CD8-positive, alpha-beta memory T cell (primary cell): ENCODE measurements around the gene SLC28A1. TPM values are rescaled to one million over a fixed set of nuclear protein-coding genes. Genes with fewer than 3 reads are reported as not detected.

Experiments
- CTCF ChIA-PET: fragments of 350-600 bp; sonication (Branson Sonifier 250); formaldehyde crosslinking; loops from one replicate; lab custom pipeline; 2021; ENCODE audit warnings: antibody characterized with exemption; lab: Charles Lee
- POLR2A ChIA-PET: fragments of 350-600 bp; sonication (Branson Sonifier 250); formaldehyde crosslinking; loops from one replicate; lab custom pipeline; 2021; ENCODE audit warnings: antibody characterized with exemption; lab: Charles Lee
- DNase-seq, 5 donors: peaks; one replicate each; pipeline versions ENCODE4 v3.0.0 to v3.0.0-alpha.2; 2020 to 2022; ENCODE audit warnings: mixed read lengths in 1 of 5
- H3K27ac ChIP-seq: one replicate; pipeline ENCODE4 v1.7.0; 2013; ENCODE audit warnings: low read depth, mild to moderate bottlenecking, low read length, moderate library complexity
- H3K27me3 ChIP-seq: 2 replicates; pipeline ENCODE4 v1.7.0; 2013; ENCODE audit warnings: low read length, mild to moderate bottlenecking; ENCODE audit not compliant: insufficient read depth, poor library complexity, severe bottlenecking
- H3K36me3 ChIP-seq: 2 replicates; pipeline ENCODE4 v1.7.0; 2013; ENCODE audit warnings: mild to moderate bottlenecking, low read length, moderate library complexity; ENCODE audit not compliant: insufficient read depth
- H3K4me1 ChIP-seq: 2 replicates; pipeline ENCODE4 v1.7.0; 2013; ENCODE audit warnings: mild to moderate bottlenecking, low read length, moderate library complexity; ENCODE audit not compliant: insufficient read depth
- H3K4me3 ChIP-seq: 2 replicates; pipeline ENCODE4 v1.7.0; 2013; ENCODE audit warnings: mild to moderate bottlenecking, low read length
- H3K9me3 ChIP-seq: 2 replicates; pipeline ENCODE4 v1.7.0; 2013; ENCODE audit warnings: mild to moderate bottlenecking, low read length
- H3K27ac Mint-ChIP-seq, 8 donors: one replicate each; pipeline ENCODE4 v1.8.0; 2020 to 2021; ENCODE audit warnings: mixed read lengths in 8 of 8, mild to moderate bottlenecking in 6 of 8, inconsistent platforms in 3 of 8, moderate library complexity in 3 of 8
- H3K27me3 Mint-ChIP-seq, 2 donors: one replicate each; pipeline ENCODE4 v1.8.0; 2020 to 2021; ENCODE audit warnings: mixed read lengths in 2 of 2, mild to moderate bottlenecking in 1 of 2, moderate library complexity in 1 of 2
- H3K36me3 Mint-ChIP-seq, 3 donors: one replicate each; pipeline ENCODE4 v1.8.0; 2020 to 2021; ENCODE audit warnings: mixed read lengths in 3 of 3, inconsistent platforms in 1 of 3, mild to moderate bottlenecking in 1 of 3
- H3K4me1 Mint-ChIP-seq, 3 donors: one replicate each; pipeline ENCODE4 v1.8.0; 2020 to 2021; ENCODE audit warnings: mixed read lengths in 3 of 3, inconsistent platforms in 1 of 3, mild to moderate bottlenecking in 1 of 3
- H3K4me3 Mint-ChIP-seq, 7 donors: one replicate each; pipeline ENCODE4 v1.8.0; 2020 to 2021; ENCODE audit warnings: mixed read lengths in 7 of 7, mild to moderate bottlenecking in 6 of 7, moderate library complexity in 4 of 7, inconsistent platforms in 2 of 7
- H3K9me3 Mint-ChIP-seq, 5 donors: one replicate each; pipeline ENCODE4 v1.8.0; 2020 to 2022; ENCODE audit warnings: mixed read lengths in 5 of 5, mild to moderate bottlenecking in 3 of 5, moderate library complexity in 2 of 5, inconsistent platforms in 1 of 5
- polyA plus RNA-seq: library from polyadenylated mRNA; unstranded; fragments of 300-500 nt; fragmentation: Illumina TruSeq; gene quantifications from one replicate; pipeline ENCODE4 v1.2.3, GENCODE V29; 2021
- total RNA-seq, 2 experiments: library from RNA; stranded (reverse); gene quantifications; one replicate each; pipeline ENCODE4 v1.2.3, GENCODE V29; 2021

The SLC28A1 gene
- total and polyA plus RNA-seq, 3 experiments from 2014 or later = not detected

GRCh38 chr15:84976746-84977345, 92.4 kb downstream of the SLC28A1 start:
- Mint-ChIP-seq H3K4me3 (peak overlapping the region in 1 of 7 donors; percentile 98), H3K27me3 (peaks cover 5 to 9% of the 10 kb centered on the region in 2 donors), H3K36me3 (peaks cover 0 to 4% (median 0%) of the 10 kb centered on the region in 3 donors), H3K27ac (peak overlapping the region in 1 of 8 donors; percentile 33), H3K9me3 (no peaks in the 10 kb centered on the region), H3K4me1 (peaks cover 3 to 7% (median 6%) of the 10 kb centered on the region in 3 donors)
- Histone ChIP-seq H3K27me3 (no peaks in the 10 kb centered on the region), H3K4me1 (peaks cover 8% of the 10 kb centered on the region), H3K9me3 (no peaks in the 10 kb centered on the region), H3K4me3 (no peak overlapping the region), H3K36me3 (no peaks in the 10 kb centered on the region), H3K27ac (no peak overlapping the region)
- ChIA-PET CTCF (no interaction called here), POLR2A (no interaction called here)
- DNase-seq = no peak

- ChIA-PET CTCF (interaction anchor here (0.5 to 1.9 kb wide), 2 partner anchors 14 to 61 kb away, joined by 4 to 7 read pairs; no protein-coding TSS in a partner anchor), POLR2A (no interaction called here)
- Mint-ChIP-seq H3K4me3 (peak overlapping the region; percentile 91 to 98 (median 94)), H3K4me1 (peaks cover 23 to 31% (median 29%) of the 10 kb centered on the region in 3 donors), H3K9me3 (no peaks in the 10 kb centered on the region), H3K27me3 (peaks cover 5% of the 10 kb centered on the region in 2 donors), H3K27ac (peak overlapping the region in 7 of 8 donors; percentile 91 to 99 (median 94)), H3K36me3 (peaks cover 0 to 9% (median 0%) of the 10 kb centered on the region in 3 donors)
- Histone ChIP-seq H3K4me1 (peaks cover 15% of the 10 kb centered on the region), H3K4me3 (peak overlapping the region; percentile 97), H3K36me3 (no peaks in the 10 kb centered on the region), H3K9me3 (no peaks in the 10 kb centered on the region), H3K27ac (peak overlapping the region; percentile 83), H3K27me3 (no peaks in the 10 kb centered on the region)
- DNase-seq = no peak
Measured at GRCh38 chr15:84979651-84980050, 95.2 kb downstream of the SLC28A1 start.

GRCh38 chr15:84980196-84981053, 96.0 kb downstream of the SLC28A1 start:
- Mint-ChIP-seq H3K9me3 (no peaks in the 10 kb centered on the region), H3K27ac (peak overlapping the region; percentile 94 to 99 (median 96)), H3K27me3 (peaks cover under 1 to 5% of the 10 kb centered on the region in 2 donors), H3K4me3 (peak overlapping the region; percentile 91 to 98 (median 94)), H3K36me3 (peaks cover 0 to 9% (median 0%) of the 10 kb centered on the region in 3 donors), H3K4me1 (peaks cover 30 to 37% (median 37%) of the 10 kb centered on the region in 3 donors)
- Histone ChIP-seq H3K27me3 (no peaks in the 10 kb centered on the region), H3K9me3 (no peaks in the 10 kb centered on the region), H3K4me3 (peak overlapping the region; percentile 97), H3K36me3 (no peaks in the 10 kb centered on the region), H3K4me1 (peaks cover 22% of the 10 kb centered on the region), H3K27ac (peak overlapping the region; percentile 83)
- ChIA-PET CTCF (interaction anchor here (0.8 to 1.9 kb wide), 8 partner anchors 9 to 410 kb away, joined by 3 to 7 read pairs (median 3); no protein-coding TSS in a partner anchor), POLR2A (interaction anchor here (0.5 to 1.3 kb wide), 10 partner anchors 17 to 567 kb away, joined by 3 to 5 read pairs (median 3); partner anchors contain the start of genes NMB, SEC11A and WDR73)
- DNase-seq = peak; percentile 86 to 93 (median 92)

GRCh38 chr15:84981054-84981710, 96.7 kb downstream of the SLC28A1 start:
- peaks cover 34 to 41% (median 39%) of the 10 kb centered on the region in 3 donors for H3K4me1 Mint-ChIP-seq
- H3K9me3 ChIP-seq = no peaks in the 10 kb centered on the region
- H3K36me3 Mint-ChIP-seq = peaks cover 0 to 9% (median 0%) of the 10 kb centered on the region in 3 donors
- no peaks in the 10 kb centered on the region for H3K36me3 ChIP-seq
- no peaks in the 10 kb centered on the region for H3K9me3 Mint-ChIP-seq
- CTCF ChIA-PET = interaction anchor here (0.8 to 1.9 kb wide), 7 partner anchors 9 to 410 kb away, joined by 3 to 7 read pairs (median 3); no protein-coding TSS in a partner anchor
- peaks cover 0 to 5% of the 10 kb centered on the region in 2 donors for H3K27me3 Mint-ChIP-seq
- peak overlapping the region; percentile 94 to 99 (median 96) for H3K27ac Mint-ChIP-seq
- H3K27me3 ChIP-seq = no peaks in the 10 kb centered on the region
- POLR2A ChIA-PET = interaction anchor here (0.5 to 1.3 kb wide), 11 partner anchors 16 to 566 kb away, joined by 3 to 5 read pairs (median 3); partner anchors contain the start of genes NMB, SEC11A and WDR73
- peaks cover 26% of the 10 kb centered on the region for H3K4me1 ChIP-seq
- peak overlapping the region; percentile 83 for H3K27ac ChIP-seq
- DNase-seq = peak; percentile 94 to 98 (median 97)
- H3K4me3 ChIP-seq = peak overlapping the region; percentile 97
- H3K4me3 Mint-ChIP-seq = peak overlapping the region; percentile 91 to 98 (median 94)

GRCh38 chr15:84981711-84982300, 97.3 kb downstream of the SLC28A1 start, which contains the start of gene PDE8A:
PDE8A (plus strand) TSS chr15:84981856; CDS start chr15:84982163, 307 bp downstream.
- ChIA-PET POLR2A (interaction anchor here (0.6 to 1.3 kb wide), 4 partner anchors 15 to 423 kb away, joined by 3 to 4 read pairs (median 4); partner anchors contain the start of gene WDR73), CTCF (interaction anchor here (1.0 to 1.7 kb wide), 4 partner anchors 9 to 411 kb away, joined by 3 to 5 read pairs (median 4); no protein-coding TSS in a partner anchor)
- DNase-seq = peak; percentile 51 to 78 (median 67)
- H3K4me3 Mint-ChIP-seq = peak within 1 kb of the TSS; percentile 94 to 99 (median 96)
- Histone ChIP-seq H3K4me1 (peaks cover 26% of the 10 kb centered on the region), H3K9me3 (no peaks in the 10 kb centered on the region), H3K4me3 (peak within 1 kb of the TSS; percentile 97), H3K36me3 (no peaks in the 10 kb centered on the region), H3K27ac (peak within 1 kb of the TSS; percentile 83), H3K27me3 (no peaks in the 10 kb centered on the region)
- H3K4me1 Mint-ChIP-seq = peaks cover 40 to 48% (median 41%) of the 10 kb centered on the region in 3 donors
- H3K27me3 Mint-ChIP-seq = peaks cover 0 to 5% of the 10 kb centered on the region in 2 donors
- H3K9me3 Mint-ChIP-seq = no peaks in the 10 kb centered on the region
- peak within 1 kb of the TSS; percentile 95 to 99 (median 98) for H3K27ac Mint-ChIP-seq
- H3K36me3 Mint-ChIP-seq = peaks cover 0 to 9% (median 0%) of the 10 kb centered on the region in 3 donors

GRCh38 chr15:84982301-84982920, 97.9 kb downstream of the SLC28A1 start:
- peaks cover 0 to 5% of the 10 kb centered on the region in 2 donors for H3K27me3 Mint-ChIP-seq
- peak overlapping the region; percentile 97 for H3K4me3 ChIP-seq
- H3K36me3 Mint-ChIP-seq = peaks cover 0 to 9% (median 0%) of the 10 kb centered on the region in 3 donors
- H3K27me3 ChIP-seq = no peaks in the 10 kb centered on the region
- no peaks in the 10 kb centered on the region for H3K36me3 ChIP-seq
- H3K4me1 ChIP-seq = peaks cover 26% of the 10 kb centered on the region
- H3K4me1 Mint-ChIP-seq = peaks cover 41 to 52% (median 44%) of the 10 kb centered on the region in 3 donors
- POLR2A ChIA-PET = interaction anchor here (0.6 kb wide), 1 partner anchor 106 kb away, joined by 5 read pairs; no protein-coding TSS in a partner anchor
- H3K4me3 Mint-ChIP-seq = peak overlapping the region; percentile 94 to 99 (median 96)
- no peaks in the 10 kb centered on the region for H3K9me3 ChIP-seq
- CTCF ChIA-PET = no interaction called here
- DNase-seq = peak; percentile 40 to 65 (median 59)
- peak overlapping the region; percentile 52 for H3K27ac ChIP-seq
- no peaks in the 10 kb centered on the region for H3K9me3 Mint-ChIP-seq
- peak overlapping the region; percentile 89 to 99 (median 96) for H3K27ac Mint-ChIP-seq
